NT2/D1 (cell line): Measurements from ENCODE around the gene PLEKHA6.

Experiments
- YY1 ChIP-seq: IDR thresholded peaks from 2 replicates; pipeline ENCODE4 v1.6.1; 2011; ENCODE audit not compliant: insufficient read length, insufficient read depth
- ZNF274 ChIP-seq: IDR thresholded peaks from 2 replicates; pipeline ENCODE4 v1.6.1; 2011; ENCODE audit warnings: mild to moderate bottlenecking, low read depth, low read length

DNA sequence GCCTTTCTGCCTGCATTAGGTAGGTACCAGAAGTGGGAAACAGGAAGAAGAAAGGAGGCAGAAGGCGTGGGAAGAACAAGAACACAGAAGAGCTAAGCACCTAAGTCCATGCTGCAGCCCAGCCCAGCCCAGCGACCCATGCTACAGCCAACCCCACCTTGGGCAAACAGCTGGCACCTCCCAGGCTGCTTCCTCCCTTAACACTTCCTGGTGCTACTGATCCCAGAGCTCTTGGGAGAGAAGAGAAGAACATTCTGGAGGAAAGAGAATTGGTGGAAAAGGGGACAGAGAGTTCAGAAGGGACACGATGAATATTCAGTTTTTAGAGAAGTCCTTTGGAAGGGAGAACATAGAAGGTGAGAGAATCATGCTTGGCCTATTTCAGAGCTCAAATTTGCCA is 28.5 kb downstream of the PLEKHA6 start:
- TF ChIP-seq YY1 (no peak), ZNF274 (no peak)
